Lower leg skin (tissue), 4 donors: ENCODE measurements around the gene DGKQ. TPM values are rescaled to one million over a fixed set of nuclear protein-coding genes. Genes with fewer than 3 reads are reported as not detected.
A peak's percentile ranks its signal among the peaks of the same experiment; 100 is the strongest.

Source experiments
- DNase-seq, 2 donors: peaks; one replicate each; pipeline ENCODE4 v3.0.0-alpha.2; 2019; ENCODE audit warnings: low spot score in 2 of 2
- H3K4me3 ChIP-seq: fragments of 200-600 bp; sonication (generic); 2 replicates; pipeline ENCODE4 v1.5.1; 2017; ENCODE audit warnings: mild to moderate bottlenecking, low read depth; ENCODE audit not compliant: poor library complexity, severe bottlenecking
- POLR2A ChIP-seq, 2 donors: fragments of 450-650 bp; IDR thresholded peaks; one replicate each; pipeline ENCODE4 v1.6.1; 2016 to 2017; ENCODE audit warnings: antibody characterized with exemption in 2 of 2, mild to moderate bottlenecking in 1 of 2, moderate library complexity in 1 of 2
- WGBS, 2 donors: methylation state at CpG; one replicate each; pipeline ENCODE4 v1.1.5; 2018; 5-methylcytosine and 5-hydroxymethylcytosine counted together
- intact Hi-C: fragments of 100-400 bp; cut with DNase I; formaldehyde crosslinking; loops from one replicate; pipeline ENCODE4 v1.15.0; 2023; ENCODE audit warnings: low total_unique reads
- total RNA-seq, 4 donors: library from RNA; depleted of rRNA; stranded (reverse); fragments of >200 nt; gene quantifications; one replicate each; pipeline ENCODE4 v1.1.0, GENCODE V29; 2016
- TF ChIP-seq, protein P1 (sequence below), 3 donors: fragments of 450-650 bp; IDR thresholded peaks; one replicate each; pipeline ENCODE4 v1.5.1; 2016; ENCODE audit warnings: antibody characterized with exemption in 3 of 3, mild to moderate bottlenecking in 3 of 3, moderate library complexity in 2 of 3

Gene DGKQ
- total RNA-seq, 4 donors from 2014 or later: 18.4 to 30.7 (median 22.4) TPM

GRCh38 chr4:1011022-1011665 is 37.8 kb upstream of the DGKQ start, which contains the start of gene FGFRL1:
Gene FGFRL1, plus strand, starts transcription at chr4:1011626. Its CDS starts 860 bp downstream, at chr4:1012486.
- DNase-seq: peak; percentile 85 to 99
- H3K4me3 ChIP-seq: no peak within 1 kb of the TSS
- TF ChIP-seq, protein P1, sequence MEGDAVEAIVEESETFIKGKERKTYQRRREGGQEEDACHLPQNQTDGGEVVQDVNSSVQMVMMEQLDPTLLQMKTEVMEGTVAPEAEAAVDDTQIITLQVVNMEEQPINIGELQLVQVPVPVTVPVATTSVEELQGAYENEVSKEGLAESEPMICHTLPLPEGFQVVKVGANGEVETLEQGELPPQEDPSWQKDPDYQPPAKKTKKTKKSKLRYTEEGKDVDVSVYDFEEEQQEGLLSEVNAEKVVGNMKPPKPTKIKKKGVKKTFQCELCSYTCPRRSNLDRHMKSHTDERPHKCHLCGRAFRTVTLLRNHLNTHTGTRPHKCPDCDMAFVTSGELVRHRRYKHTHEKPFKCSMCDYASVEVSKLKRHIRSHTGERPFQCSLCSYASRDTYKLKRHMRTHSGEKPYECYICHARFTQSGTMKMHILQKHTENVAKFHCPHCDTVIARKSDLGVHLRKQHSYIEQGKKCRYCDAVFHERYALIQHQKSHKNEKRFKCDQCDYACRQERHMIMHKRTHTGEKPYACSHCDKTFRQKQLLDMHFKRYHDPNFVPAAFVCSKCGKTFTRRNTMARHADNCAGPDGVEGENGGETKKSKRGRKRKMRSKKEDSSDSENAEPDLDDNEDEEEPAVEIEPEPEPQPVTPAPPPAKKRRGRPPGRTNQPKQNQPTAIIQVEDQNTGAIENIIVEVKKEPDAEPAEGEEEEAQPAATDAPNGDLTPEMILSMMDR (IDR thresholded peaks at IDR 0.05): no peak
- TF ChIP-seq POLR2A (IDR thresholded peaks at IDR 0.05): no peak
- intact Hi-C loops: no loop called here
- WGBS, 2 donors: 1% methylated on average over 17 to 54 of the region's 89 CpGs

DNA sequence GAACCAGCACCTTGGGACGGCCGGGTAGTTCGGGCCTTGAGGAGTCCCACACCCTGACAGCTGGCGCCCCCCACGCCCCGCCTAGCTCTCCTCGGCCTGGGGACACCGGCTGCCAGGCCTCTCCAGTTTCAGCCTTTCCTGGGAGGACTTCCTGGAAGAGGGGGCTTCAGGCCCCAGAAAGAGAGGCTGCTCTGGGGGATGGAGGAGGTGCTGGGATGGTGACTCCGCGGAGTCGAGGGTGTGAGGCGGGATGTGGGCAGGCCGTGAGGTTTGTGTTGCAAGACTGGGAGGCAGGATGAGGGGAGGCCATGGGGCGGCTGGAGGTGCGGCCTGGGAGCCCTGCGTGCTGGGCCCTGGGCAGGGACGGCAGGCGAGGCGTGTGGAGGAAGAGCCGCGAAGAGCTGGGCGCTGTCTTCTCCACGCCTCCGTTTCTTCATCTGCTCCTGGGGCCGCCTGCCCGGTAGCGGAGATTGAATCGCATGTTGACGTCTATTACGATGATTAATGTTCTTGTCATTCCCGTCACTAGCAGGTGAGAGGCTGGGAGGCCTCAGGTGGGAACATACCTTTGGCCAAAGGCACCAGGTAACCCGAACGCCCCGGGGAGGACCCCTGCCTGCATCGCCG is 37.1 kb upstream of the DGKQ start:
- intact Hi-C loops: no loop called here
- peak; percentile 79 to 96 for DNase-seq

GRCh38 chr4:1009542-1010394 is 36.4 kb upstream of the DGKQ start:
- 0 to 1% methylated on average over 15 to 18 of the region's 109 CpGs for WGBS, 2 donors
- DNase-seq: peak; percentile 45 to 95
- intact Hi-C loops: no loop called here

More for the DNA sequence above, 37.1 kb upstream of the DGKQ start:
- TF ChIP-seq, protein P1 (IDR thresholded peaks at IDR 0.05): no peak
- TF ChIP-seq POLR2A (IDR thresholded peaks at IDR 0.05): no peak
- 1 to 4% methylated on average over 26 to 31 of the region's 36 CpGs for WGBS, 2 donors
- H3K4me3 ChIP-seq: no peak overlapping the region

GRCh38 chr4:1008840-1009541 is 35.6 kb upstream of the DGKQ start:
- peak overlapping the region; percentile 37 for H3K4me3 ChIP-seq
- intact Hi-C loops: no loop called here
- WGBS, 2 donors: 3 to 4% methylated on average over 27 to 30 of the region's 36 CpGs
- TF ChIP-seq, protein P1 (IDR thresholded peaks at IDR 0.05): no peak
- no peak for TF ChIP-seq POLR2A (IDR thresholded peaks at IDR 0.05)
- DNase-seq: peak in 1 of 2 donors; percentile 51

More at GRCh38 chr4:1009542-1010394, 36.4 kb upstream of the DGKQ start:
- peak overlapping the region; percentile 46 for H3K4me3 ChIP-seq
- TF ChIP-seq, protein P1 (IDR thresholded peaks at IDR 0.05): no peak
- no peak for TF ChIP-seq POLR2A (IDR thresholded peaks at IDR 0.05)

- no peak overlapping the region for H3K4me3 ChIP-seq
- intact Hi-C loops: no loop called here
- TF ChIP-seq, protein P1 (IDR thresholded peaks at IDR 0.05): no peak
- no peak for TF ChIP-seq POLR2A (IDR thresholded peaks at IDR 0.05)
- DNase-seq: no peak
- 89 to 90% methylated on average over 5 of the region's 5 CpGs for WGBS, 2 donors
These were observed 33.5 kb upstream of the DGKQ start for GRCh38 chr4:1006856-1007255.
